GM20431 (cell line): ENCODE data around the gene ARL2BP.

Experiments
- in situ Hi-C: fragments of 300-500 bp; cut with MseI, MboI; formaldehyde crosslinking; loops from one replicate; pipeline ENCODE4 v1.15.0; 2020; ENCODE audit warnings: low sequenced_read_pairs; ENCODE audit not compliant: unreplicated experiment

Gene ARL2BP

GRCh38 chr16:57234707-57235092, 10.4 kb upstream of the ARL2BP start:
- in situ Hi-C loops = no loop called here

GRCh38 chr16:57235128-57236021, 9.7 kb upstream of the ARL2BP start:
- in situ Hi-C loops = no loop called here

- in situ Hi-C loops = no loop called here
Measured at GRCh38 chr16:57236022-57236350, 9.1 kb upstream of the ARL2BP start.

- in situ Hi-C loops = no loop called here
Measured at GRCh38 chr16:57238682-57239081, 6.4 kb upstream of the ARL2BP start.

GRCh38 chr16:57239107-57239506, 6.0 kb upstream of the ARL2BP start:
- in situ Hi-C loops = no loop called here

GRCh38 chr16:57240851-57241250, 4.2 kb upstream of the ARL2BP start:
- in situ Hi-C loops = no loop called here

GRCh38 chr16:57242650-57243049, 2.4 kb upstream of the ARL2BP start:
- in situ Hi-C loops = no loop called here

GRCh38 chr16:57244463-57244766, 644 bp upstream of the ARL2BP start:
- in situ Hi-C loops = no loop called here

GRCh38 chr16:57245472-57246113, 534 bp downstream of the ARL2BP start:
- in situ Hi-C loops = no loop called here

- in situ Hi-C loops = no loop called here
Measured at GRCh38 chr16:57251352-57251751, 6.3 kb downstream of the ARL2BP start.

- in situ Hi-C loops = no loop called here
Measured at GRCh38 chr16:57252148-57252721, 7.2 kb downstream of the ARL2BP start.

- in situ Hi-C loops = no loop called here
Measured at GRCh38 chr16:57253466-57253865, 8.4 kb downstream of the ARL2BP start.

GRCh38 chr16:57255686-57256415, 10.8 kb downstream of the ARL2BP start:
- in situ Hi-C loops = no loop called here

GRCh38 chr16:57256601-57257395, 11.7 kb downstream of the ARL2BP start:
- in situ Hi-C loops = no loop called here

GRCh38 chr16:57257455-57258070, 12.5 kb downstream of the ARL2BP start:
- in situ Hi-C loops = no loop called here

- in situ Hi-C loops = no loop called here
Measured at GRCh38 chr16:57258226-57258909, 13.3 kb downstream of the ARL2BP start.

GRCh38 chr16:57258910-57259475, 13.9 kb downstream of the ARL2BP start:
- in situ Hi-C loops = no loop called here

- in situ Hi-C loops = no loop called here
Measured at GRCh38 chr16:57260294-57260929, 15.4 kb downstream of the ARL2BP start.
